WTC11 (cell line): ENCODE results near the gene MEGF11. TPM values are rescaled to one million over a fixed set of nuclear protein-coding genes. Genes with fewer than 3 reads are reported as not detected.

ENCODE experiments used
- ATAC-seq: fragments of 200-7000 bp; cut with Tn5 transposase; 2 replicates; pipeline ENCODE4 v1.10.0; 2021; ENCODE audit warnings: mild to moderate bottlenecking, moderate library complexity
- CTCF ChIA-PET: fragments of 300-600 bp; sonication (Branson Sonifier 250); formaldehyde crosslinking; loops from one replicate; lab custom pipeline; 2021; ENCODE audit warnings: antibody characterized with exemption; lab: Charles Lee
- POLR2A ChIA-PET: fragments of 350-600 bp; sonication (Branson Sonifier 250); formaldehyde crosslinking; loops from one replicate; lab custom pipeline; 2021; ENCODE audit warnings: antibody characterized with exemption; lab: Charles Lee
- DNase-seq: peaks from one replicate; pipeline ENCODE4 v3.0.0; 2021; ENCODE audit warnings: low spot score
- H3K27ac Mint-ChIP-seq: 2 replicates; pipeline ENCODE4 v1.8.0; 2021; ENCODE audit warnings: mixed read lengths
- H3K27me3 Mint-ChIP-seq: 2 replicates; pipeline ENCODE4 v1.8.0; 2021; ENCODE audit warnings: low read depth, mild to moderate bottlenecking, moderate library complexity, mixed read lengths
- H3K36me3 Mint-ChIP-seq: 2 replicates; pipeline ENCODE4 v1.8.0; 2021; ENCODE audit warnings: mixed read lengths
- H3K4me1 Mint-ChIP-seq: 2 replicates; pipeline ENCODE4 v1.8.0; 2022; ENCODE audit warnings: mixed read lengths
- H3K4me3 Mint-ChIP-seq: 2 replicates; pipeline ENCODE4 v1.8.0; 2021; ENCODE audit warnings: mild to moderate bottlenecking, moderate library complexity, mixed read lengths
- H3K9me3 Mint-ChIP-seq: 2 replicates; pipeline ENCODE4 v1.8.0; 2021; ENCODE audit warnings: mixed read lengths
- ARID4B ChIP-seq: sonication (generic); formaldehyde crosslinking; IDR thresholded peaks from 2 replicates; pipeline ENCODE4 v1.8.0; 2023; ENCODE audit warnings: missing genetic modification reagents, mild to moderate bottlenecking, borderline replicate concordance
- ATF2 ChIP-seq: sonication (generic); formaldehyde crosslinking; IDR thresholded peaks from 2 replicates; pipeline ENCODE4 v1.8.1; 2022; ENCODE audit warnings: low read depth, missing genetic modification reagents, borderline replicate concordance
- E2F5 ChIP-seq: sonication (generic); formaldehyde crosslinking; IDR thresholded peaks from 2 replicates; pipeline ENCODE4 v1.8.1; 2022; ENCODE audit warnings: mild to moderate bottlenecking, moderate library complexity, missing genetic modification reagents
- ERG ChIP-seq: fragments of 250-450 bp; sonication (Bioruptor Pico); IDR thresholded peaks from 2 replicates; pipeline ENCODE4 v1.8.0; 2021; ENCODE audit warnings: mild to moderate bottlenecking
- FOXJ3 ChIP-seq: sonication (generic); formaldehyde crosslinking; IDR thresholded peaks from 2 replicates; pipeline ENCODE4 v1.9.0; 2021; ENCODE audit warnings: missing genetic modification reagents, mild to moderate bottlenecking, borderline replicate concordance
- GABPB1 ChIP-seq: sonication (generic); formaldehyde crosslinking; IDR thresholded peaks from 2 replicates; pipeline ENCODE4 v1.8.1; 2023; ENCODE audit warnings: mild to moderate bottlenecking, missing genetic modification reagents
- IRF1 ChIP-seq: sonication (generic); formaldehyde crosslinking; IDR thresholded peaks from 2 replicates; pipeline ENCODE4 v1.8.0; 2023; ENCODE audit warnings: missing genetic modification reagents
- IRF2 ChIP-seq: sonication (generic); formaldehyde crosslinking; IDR thresholded peaks from 2 replicates; pipeline ENCODE4 v1.8.0; 2022; ENCODE audit warnings: low read depth, missing genetic modification reagents, borderline replicate concordance
- JUN ChIP-seq: sonication (generic); formaldehyde crosslinking; IDR thresholded peaks from 2 replicates; pipeline ENCODE4 v1.8.0; 2023; ENCODE audit warnings: mild to moderate bottlenecking, missing genetic modification reagents
- MXD4 ChIP-seq: fragments of 250-450 bp; sonication (Bioruptor Pico); IDR thresholded peaks from 2 replicates; pipeline ENCODE4 v1.8.0; 2021; ENCODE audit warnings: mild to moderate bottlenecking, moderate library complexity, borderline replicate concordance
- PRRX2 ChIP-seq: fragments of 250-450 bp; sonication (Bioruptor Pico); IDR thresholded peaks from 2 replicates; pipeline ENCODE4 v1.8.0; 2021; ENCODE audit warnings: mild to moderate bottlenecking
- RELA ChIP-seq: sonication (generic); formaldehyde crosslinking; IDR thresholded peaks from 2 replicates; pipeline ENCODE4 v1.8.1; 2022; ENCODE audit warnings: missing genetic modification reagents, mild to moderate bottlenecking, borderline replicate concordance
- SMAD3 ChIP-seq: sonication (generic); formaldehyde crosslinking; IDR thresholded peaks from 2 replicates; pipeline ENCODE4 v1.8.0; 2022; ENCODE audit warnings: missing genetic modification reagents, mild to moderate bottlenecking, borderline replicate concordance
- SP1 ChIP-seq: sonication (generic); formaldehyde crosslinking; conservative IDR thresholded peaks from 2 replicates; pipeline ENCODE4 v1.8.1; 2022; ENCODE audit warnings: missing genetic modification reagents
- STAT6 ChIP-seq: sonication (generic); formaldehyde crosslinking; conservative IDR thresholded peaks from 2 replicates; pipeline ENCODE4 v1.8.1; 2023; ENCODE audit warnings: mild to moderate bottlenecking, low read depth, missing genetic modification reagents, moderate library complexity
- TCF7 ChIP-seq: sonication (generic); formaldehyde crosslinking; IDR thresholded peaks from 2 replicates; pipeline ENCODE4 v1.8.0; 2022; ENCODE audit warnings: mild to moderate bottlenecking, low read depth, missing genetic modification reagents, moderate library complexity
- USF2 ChIP-seq: sonication (generic); formaldehyde crosslinking; IDR thresholded peaks from 2 replicates; pipeline ENCODE4 v1.8.1; 2023; ENCODE audit warnings: mild to moderate bottlenecking, missing genetic modification reagents, moderate library complexity
- ZNF232 ChIP-seq: sonication (generic); formaldehyde crosslinking; IDR thresholded peaks from 2 replicates; pipeline ENCODE4 v1.8.0; 2022; ENCODE audit warnings: mild to moderate bottlenecking, missing genetic modification reagents
- total RNA-seq: library from RNA; stranded (reverse); gene quantifications from 3 replicates; pipeline ENCODE4 v1.2.3, GENCODE V29; 2021

Gene MEGF11
- total RNA-seq, 1 experiment from 2014 or later, result 3.3 TPM

GRCh38 chr15:66101715-66102395, 151.7 kb downstream of the MEGF11 start:
- Mint-ChIP-seq H3K4me3 (no peak overlapping the region), H3K4me1 (peaks cover 15% of the 10 kb centered on the region), H3K27ac (no peak overlapping the region), H3K36me3 (no peaks in the 10 kb centered on the region), H3K9me3 (no peaks in the 10 kb centered on the region), H3K27me3 (no peaks in the 10 kb centered on the region)
- no peak for TF ChIP-seq GABPB1 (CRISPR knock-in tag)
- peak; percentile 27 for DNase-seq
- POLR2A ChIA-PET, result no interaction called here
- ATAC-seq, result peak; percentile 67
- CTCF ChIA-PET, result interaction anchor here (1.2 to 1.4 kb wide), 2 partner anchors 17 to 21 kb away, joined by 3 to 4 read pairs; no protein-coding TSS in a partner anchor

- DNase-seq (no peak), ATAC-seq (no peak)
- Mint-ChIP-seq H3K27ac (no peak overlapping the region), H3K4me3 (no peak overlapping the region), H3K4me1 (peaks cover 20% of the 10 kb centered on the region), H3K27me3 (no peaks in the 10 kb centered on the region), H3K36me3 (no peaks in the 10 kb centered on the region), H3K9me3 (no peaks in the 10 kb centered on the region)
- ChIA-PET CTCF (no interaction called here), POLR2A (no interaction called here)
- TF ChIP-seq SP1, result no peak
- no peak for TF ChIP-seq E2F5 (CRISPR knock-in tag)
- TF ChIP-seq STAT6, result no peak
- no peak for TF ChIP-seq ERG (CRISPR knock-in tag)
- no peak for TF ChIP-seq USF2 (CRISPR knock-in tag)
- no peak for TF ChIP-seq JUN (CRISPR knock-in tag)
Observed at GRCh38 chr15:66100761-66101160, 152.8 kb downstream of the MEGF11 start.

GRCh38 chr15:66099950-66100671, 153.4 kb downstream of the MEGF11 start:
- no peak for ATAC-seq
- no peak for TF ChIP-seq IRF1 (CRISPR knock-in tag)
- TF ChIP-seq FOXJ3 (CRISPR knock-in tag), result no peak
- TF ChIP-seq RELA (CRISPR knock-in tag), result no peak
- TF ChIP-seq PRRX2 (CRISPR knock-in tag), result no peak
- no peak for TF ChIP-seq ATF2 (CRISPR knock-in tag)
- TF ChIP-seq IRF2 (CRISPR knock-in tag), result no peak
- TF ChIP-seq ZNF232, result no peak
- TF ChIP-seq TCF7 (CRISPR knock-in tag), result no peak
- no peak for TF ChIP-seq MXD4 (CRISPR knock-in tag)
- no peak for TF ChIP-seq SMAD3 (CRISPR knock-in tag)
- TF ChIP-seq ARID4B (CRISPR knock-in tag), result no peak

More at GRCh38 chr15:66099950-66100671, 153.4 kb downstream of the MEGF11 start:
- no peak for DNase-seq
- ChIA-PET CTCF (no interaction called here), POLR2A (no interaction called here)
- H3K27me3 Mint-ChIP-seq, result no peaks in the 10 kb centered on the region
- H3K9me3 Mint-ChIP-seq, result no peaks in the 10 kb centered on the region
- no peak overlapping the region for H3K4me3 Mint-ChIP-seq
- H3K4me1 Mint-ChIP-seq, result peaks cover 20% of the 10 kb centered on the region
- no peaks in the 10 kb centered on the region for H3K36me3 Mint-ChIP-seq
- no peak overlapping the region for H3K27ac Mint-ChIP-seq
